ENCODE measurements around the gene TTLL6. TPM values are rescaled to one million over a fixed set of nuclear protein-coding genes. Genes with fewer than 3 reads are reported as not detected.

Gene TTLL6
- total RNA-seq, 1 experiment from 2014 or later = 2.4 TPM

DNA sequence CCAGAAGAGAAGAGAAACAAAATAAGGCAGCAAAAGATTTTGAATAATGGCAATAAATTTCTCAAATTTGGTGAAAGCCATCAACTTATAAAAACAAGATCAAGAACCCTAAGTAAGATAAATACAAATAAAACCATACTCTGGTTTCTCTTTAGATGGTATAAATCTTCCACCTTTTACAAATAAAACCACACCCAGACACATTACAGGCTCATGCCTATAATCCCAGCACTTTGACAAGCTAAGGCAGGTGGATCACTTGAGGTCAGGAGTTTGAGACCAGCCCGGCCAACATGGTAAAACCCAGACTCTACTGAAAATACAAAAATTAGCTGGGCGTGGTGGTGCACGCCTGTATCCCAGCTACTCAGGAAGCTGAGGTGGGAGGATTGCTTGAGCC is 43.8 kb downstream of the TTLL6 start:
- no peak overlapping the region for H2BK120ac ChIP-seq (ENCODE audit: low read depth, low read length, poor library complexity, severe bottlenecking)
- no peak overlapping the region for H3K4me3 Mint-ChIP-seq
- H2BK20ac ChIP-seq (ENCODE audit: low read depth, low read length, poor library complexity, severe bottlenecking) = no peak overlapping the region
- no peaks in the 10 kb centered on the region for H4K20me1 ChIP-seq (ENCODE audit: control insufficient read depth, insufficient read depth, insufficient read length)
- no peaks in the 10 kb centered on the region for H3K4me1 ChIP-seq (ENCODE audit: insufficient read depth, low read length)
- no peak overlapping the region for H2AK5ac ChIP-seq (ENCODE audit: insufficient read length, low read length)
- H3K79me1 ChIP-seq (ENCODE audit: insufficient read depth, low read depth, low read length, poor library complexity, severe bottlenecking) = no peaks in the 10 kb centered on the region
- no CpG with 5 or more reads among the region's 3 CpGs for WGBS (ENCODE audit: extremely low coverage, insufficient read length, low lambda C conversion rate)
- no peak overlapping the region for H2BK5ac ChIP-seq (ENCODE audit: insufficient read length, low read length)
- no peak overlapping the region for H2AFZ ChIP-seq (ENCODE audit: low read length)
- no peak overlapping the region for H4K8ac ChIP-seq (replicated peaks; ENCODE audit: insufficient read length, low read depth, low read length)
- H4K5ac ChIP-seq (ENCODE audit: insufficient read length, low read depth, low read length) = no peak overlapping the region
- no peaks in the 10 kb centered on the region for H3K9me3 ChIP-seq (ENCODE audit: control insufficient read depth, low read depth, low read length)
- no peak for TF ChIP-seq CTCF (conservative IDR thresholded peaks at IDR 0.05)
- H3K9me3 Mint-ChIP-seq = peaks cover 4 to 5% of the 10 kb centered on the region in 2 experiments; a peak in 2 of 5 replicates
- H3K4me1 Mint-ChIP-seq = no peaks in the 10 kb centered on the region
- H4K91ac ChIP-seq (ENCODE audit: insufficient read length, low read depth, low read length) = no peak overlapping the region
- H3K9ac ChIP-seq (ENCODE audit: extremely low read depth, insufficient read length, low read length) = no peak overlapping the region
- H3K27me3 ChIP-seq (ENCODE audit: insufficient read depth, low read length) = no peaks in the 10 kb centered on the region
- H3K14ac ChIP-seq (ENCODE audit: insufficient read depth, low read length) = no peak overlapping the region
- H3K4ac ChIP-seq (ENCODE audit: low read depth, low read length) = no peak overlapping the region
- no peak overlapping the region for H3K4me2 ChIP-seq (ENCODE audit: insufficient read depth, insufficient read length, low read length)
- H2BK12ac ChIP-seq (ENCODE audit: insufficient read length, low read depth, low read length) = no peak overlapping the region
- no peak overlapping the region for H3K18ac ChIP-seq (ENCODE audit: insufficient read length, low read depth, low read length)
- peaks cover 71% of the 10 kb centered on the region for H3K27me3 Mint-ChIP-seq (ENCODE audit: low read depth)
- no peak for DNase-seq
- no peak overlapping the region for H2BK15ac ChIP-seq (ENCODE audit: low read depth, low read length)
- no peaks in the 10 kb centered on the region for H3K79me2 ChIP-seq (ENCODE audit: insufficient read depth, low read length)
- no peak overlapping the region for H3K27ac Mint-ChIP-seq
- no peak overlapping the region for H3T11ph ChIP-seq (ENCODE audit: low read length)
- no peak overlapping the region for H3K27ac ChIP-seq (ENCODE audit: insufficient read length, low read depth, low read length)
- H3K23ac ChIP-seq (ENCODE audit: insufficient read length, low read depth, low read length) = no peak overlapping the region
- H3K36me3 Mint-ChIP-seq (ENCODE audit: insufficient read depth in 1 of 3, low read depth in 3 of 3) = no peaks in the 10 kb centered on the region
- no peak overlapping the region for H3K56ac ChIP-seq (ENCODE audit: insufficient read length, low read depth, low read length)
- H3K23me2 ChIP-seq (ENCODE audit: insufficient read length, low read depth, low read length, poor library complexity, severe bottlenecking) = no peaks in the 10 kb centered on the region

Data from H9 (cell line).